ENCODE results near the gene CRIP2.

- TF ChIP-seq CTCF (IDR thresholded peaks at IDR 0.05; ENCODE audit: low read depth, low read length, poor library complexity, severe bottlenecking) (no peak), EZH2phosphoT487 (IDR thresholded peaks at IDR 0.05; ENCODE audit: borderline replicate concordance, low read length) (no peak)
These were observed 15.6 kb downstream of the CRIP2 start for GRCh38 chr14:105490267-105490571.
